H1 (cell line): ENCODE data around the gene TGM4. TPM values are rescaled to one million over a fixed set of nuclear protein-coding genes. Genes with fewer than 3 reads are reported as not detected.

Source experiments
- CTCF ChIA-PET: fragments of 300-600 bp; sonication (Branson Sonifier 250); formaldehyde crosslinking; loops from one replicate; lab custom pipeline; 2021; ENCODE audit not compliant: partially characterized antibody; lab: Charles Lee
- POLR2A ChIA-PET: fragments of 300-600 bp; sonication (Branson Sonifier 250); formaldehyde crosslinking; loops from one replicate; lab custom pipeline; 2021; ENCODE audit warnings: inconsistent platforms; ENCODE audit not compliant: partially characterized antibody; lab: Charles Lee
- DNase-seq, 2 experiments: peaks; one replicate each; pipeline versions ENCODE4 v3.0.0 to v3.0.0-alpha.2; 2010 to 2022; ENCODE audit warnings: low spot score in 2 of 2, low read depth in 1 of 2, mixed read lengths in 1 of 2
- FAIRE-seq: peaks from 2 replicates; lab custom pipeline; 2011; peaks lifted over from hg19 to GRCh38; lab: Jason Lieb, UNC
- H2AFZ ChIP-seq: 2 replicates; pipeline ENCODE4 v1.8.1; 2012; ENCODE audit warnings: low read length, inconsistent platforms
- H2AK5ac ChIP-seq: 2 replicates; pipeline ENCODE4 v1.6.1; 2013; ENCODE audit warnings: low read depth, low read length
- H2BK120ac ChIP-seq: replicated peaks from 2 replicates; pipeline ENCODE3; 2013; ENCODE audit warnings: low read depth, low read length, inconsistent platforms
- H2BK12ac ChIP-seq: 2 replicates; pipeline ENCODE4 v1.6.1; 2013; ENCODE audit warnings: low read depth, low read length
- H2BK15ac ChIP-seq: 2 replicates; pipeline ENCODE4 v1.6.1; 2013; ENCODE audit warnings: low read length
- H2BK20ac ChIP-seq: 2 replicates; pipeline ENCODE4 v1.6.1; 2013; ENCODE audit warnings: low read length
- H2BK5ac ChIP-seq: 2 replicates; pipeline ENCODE4 v1.6.1; 2013; ENCODE audit warnings: low read depth, low read length
- H3K14ac ChIP-seq: 2 replicates; pipeline ENCODE4 v1.6.1; 2013; ENCODE audit warnings: inconsistent platforms; ENCODE audit not compliant: insufficient read length
- H3K18ac ChIP-seq: 2 replicates; pipeline ENCODE4 v1.6.1; 2013; ENCODE audit warnings: low read length; ENCODE audit errors: extremely low read depth
- H3K23ac ChIP-seq: 2 replicates; pipeline ENCODE4 v1.6.1; 2013; ENCODE audit warnings: inconsistent platforms; ENCODE audit not compliant: insufficient read length
- H3K23me2 ChIP-seq: 2 replicates; pipeline ENCODE4 v1.6.1; 2013; ENCODE audit warnings: low read depth, low read length
- H3K27ac ChIP-seq: 2 replicates; pipeline ENCODE4 v1.6.1; 2011; ENCODE audit warnings: low read depth, low read length, inconsistent platforms
- H3K27me3 ChIP-seq, 4 experiments: replicated peaks in 1 of 4; 1 replicate in 1 of 4; 2 replicates in 3 of 4; pipeline versions ENCODE4 v1.6.1 to v1.8.1; 2011 to 2013; ENCODE audit warnings: low read length in 3 of 4, mild to moderate bottlenecking in 3 of 4, inconsistent platforms in 2 of 4, mixed read lengths in 2 of 4, moderate library complexity in 1 of 4; ENCODE audit not compliant: control insufficient read depth in 3 of 4, insufficient read depth in 3 of 4; ENCODE audit errors: extremely low read depth in 1 of 4
- H3K36me3 ChIP-seq, 4 experiments: 2 replicates each; pipeline versions ENCODE4 v1.6.1 to v1.8.1; 2011 to 2013; ENCODE audit warnings: mild to moderate bottlenecking in 4 of 4, low read length in 3 of 4, moderate library complexity in 2 of 4, control low read depth in 1 of 4, inconsistent platforms in 1 of 4; ENCODE audit not compliant: insufficient read depth in 4 of 4, control insufficient read depth in 2 of 4
- H3K4ac ChIP-seq: replicated peaks from 2 replicates; pipeline ENCODE3; 2013; ENCODE audit warnings: low read length, low read depth, mixed read lengths, inconsistent platforms; ENCODE audit not compliant: insufficient read length
- H3K4me1 ChIP-seq, 4 experiments: replicated peaks in 1 of 4; 1 replicate in 1 of 4; 2 replicates in 3 of 4; pipeline versions ENCODE4 v1.6.1 to v1.8.1; 2011 to 2013; ENCODE audit warnings: low read length in 3 of 4, inconsistent platforms in 2 of 4, mixed read lengths in 1 of 4; ENCODE audit not compliant: insufficient read depth in 4 of 4, control insufficient read depth in 3 of 4
- H3K4me2 ChIP-seq, 2 experiments: 2 replicates each; pipeline versions ENCODE4 v1.6.1 to v1.8.1; 2011 to 2013; ENCODE audit warnings: low read depth in 2 of 2, low read length in 2 of 2, control low read depth in 1 of 2, inconsistent platforms in 1 of 2, mild to moderate bottlenecking in 1 of 2; ENCODE audit not compliant: insufficient read depth in 1 of 2
- H3K4me3 ChIP-seq, 4 experiments: fragments of 200-600, 300-600 bp in 1 of 4; sonication (generic), shearing (Covaris generic), sonication (Bioruptor Twin) in 1 of 4; 2 replicates each; pipeline versions ENCODE4 v1.5.1 to v1.8.1; 2011 to 2016; ENCODE audit warnings: low read length in 4 of 4, low read depth in 3 of 4, control low read depth in 2 of 4, inconsistent platforms in 2 of 4, mild to moderate bottlenecking in 2 of 4, mixed read lengths in 1 of 4, moderate library complexity in 1 of 4; ENCODE audit not compliant: insufficient read depth in 2 of 4; ENCODE audit errors: extremely low read depth in 1 of 4
- H3K56ac ChIP-seq: replicated peaks from 2 replicates; pipeline ENCODE3; 2013; ENCODE audit warnings: low read depth, mild to moderate bottlenecking, mixed read lengths, low read length, inconsistent platforms; ENCODE audit not compliant: insufficient read length
- H3K79me1 ChIP-seq: 2 replicates; pipeline ENCODE4 v1.6.1; 2013; ENCODE audit warnings: low read depth, low read length, control low read depth
- H3K79me2 ChIP-seq, 2 experiments: 2 replicates each; pipeline versions ENCODE4 v1.6.1 to v1.8.1; 2012 to 2013; ENCODE audit warnings: low read length in 2 of 2, mild to moderate bottlenecking in 2 of 2, inconsistent platforms in 1 of 2; ENCODE audit not compliant: insufficient read depth in 2 of 2, control insufficient read depth in 1 of 2
- H3K9ac ChIP-seq, 4 experiments: replicated peaks in 1 of 4; 1 replicate in 1 of 4; 2 replicates in 3 of 4; pipeline versions ENCODE4 v1.6.1 to v1.8.1; 2011 to 2013; ENCODE audit warnings: low read depth in 3 of 4, low read length in 3 of 4, control low read depth in 2 of 4, mild to moderate bottlenecking in 2 of 4, moderate library complexity in 2 of 4, inconsistent platforms in 1 of 4; ENCODE audit errors: extremely low read depth in 1 of 4
- H3K9me3 ChIP-seq, 2 experiments: 2 replicates each; pipeline versions ENCODE4 v1.6.1 to v1.8.1; 2012 to 2013; ENCODE audit warnings: mild to moderate bottlenecking in 2 of 2, moderate library complexity in 2 of 2, control low read depth in 1 of 2, inconsistent platforms in 1 of 2, low read depth in 1 of 2, low read length in 1 of 2, mixed read lengths in 1 of 2; ENCODE audit not compliant: insufficient read depth in 2 of 2
- H4K20me1 ChIP-seq, 2 experiments: replicated peaks in 1 of 2; 2 replicates each; pipeline versions ENCODE3 to v1.8.1; 2011 to 2013; ENCODE audit warnings: inconsistent platforms in 2 of 2, low read length in 2 of 2, mild to moderate bottlenecking in 1 of 2; ENCODE audit not compliant: insufficient read depth in 2 of 2, control insufficient read depth in 1 of 2
- H4K5ac ChIP-seq: 2 replicates; pipeline ENCODE4 v1.6.1; 2013; ENCODE audit warnings: low read length, low read depth, mixed read lengths, inconsistent platforms; ENCODE audit not compliant: insufficient read length
- H4K8ac ChIP-seq: 2 replicates; pipeline ENCODE4 v1.8.0; 2013; ENCODE audit warnings: mild to moderate bottlenecking, moderate library complexity, low read length, inconsistent platforms; ENCODE audit not compliant: insufficient read depth; ENCODE audit errors: extremely low read depth
- H4K91ac ChIP-seq: replicated peaks from 2 replicates; pipeline ENCODE3; 2013; ENCODE audit warnings: low read length, mixed read lengths, inconsistent platforms; ENCODE audit not compliant: insufficient read length
- BACH1 ChIP-seq: IDR thresholded peaks from 2 replicates; pipeline ENCODE4 v1.6.1; 2012; ENCODE audit warnings: low read length, improper control_type of control experiment
- EZH2 ChIP-seq: fragments of 200-600 bp; sonication (generic); IDR thresholded peaks from 2 replicates; pipeline ENCODE4 v1.7.1; 2012; ENCODE audit warnings: low read depth, mild to moderate bottlenecking, moderate library complexity, low read length, inconsistent platforms; ENCODE audit not compliant: severe bottlenecking
- HDAC2 ChIP-seq, 2 experiments: fragments of 300-600 bp in 1 of 2; sonication (generic) in 1 of 2; IDR thresholded peaks; 2 replicates each; pipeline ENCODE4 v1.6.1; 2011 to 2012; ENCODE audit warnings: low read depth in 2 of 2, low read length in 2 of 2, mild to moderate bottlenecking in 2 of 2, moderate library complexity in 2 of 2, borderline replicate concordance in 1 of 2, inconsistent platforms in 1 of 2
- KDM5A ChIP-seq: fragments of 200-600 bp; IDR thresholded peaks from 2 replicates; pipeline ENCODE4 v1.7.1; 2012; ENCODE audit warnings: mild to moderate bottlenecking, low read length, inconsistent platforms, mixed read lengths
- MAFK ChIP-seq: IDR thresholded peaks from 2 replicates; pipeline ENCODE4 v1.6.1; 2012; ENCODE audit warnings: low read depth, mild to moderate bottlenecking, improper control_type of control experiment, low read length
- PHF8 ChIP-seq: fragments of 200-600 bp; sonication (generic); conservative IDR thresholded peaks from 2 replicates; pipeline ENCODE4 v1.7.1; 2012; ENCODE audit warnings: low read depth, mild to moderate bottlenecking, inconsistent platforms, low read length, moderate library complexity
- RAD21 ChIP-seq, 2 experiments: IDR thresholded peaks in 1 of 2; conservative IDR thresholded peaks in 1 of 2; 2 replicates each; pipeline ENCODE4 v1.6.1; 2011; ENCODE audit warnings: low read depth in 2 of 2, low read length in 2 of 2, improper control_type of control experiment in 1 of 2, inconsistent platforms in 1 of 2, mild to moderate bottlenecking in 1 of 2, moderate library complexity in 1 of 2
- RFX5 ChIP-seq: IDR thresholded peaks from 2 replicates; pipeline ENCODE4 v1.6.1; 2011; ENCODE audit warnings: low read depth, low read length, improper control_type of control experiment, borderline replicate concordance
- RXRA ChIP-seq: IDR thresholded peaks from 2 replicates; pipeline ENCODE4 v1.6.1; 2011; ENCODE audit warnings: low read depth, mild to moderate bottlenecking, low read length, moderate library complexity; ENCODE audit not compliant: insufficient read depth
- SIN3A ChIP-seq, 2 experiments: IDR thresholded peaks in 1 of 2; conservative IDR thresholded peaks in 1 of 2; 2 replicates each; pipeline ENCODE4 v1.6.1; 2011 to 2012; ENCODE audit warnings: low read length in 2 of 2, improper control_type of control experiment in 1 of 2, low read depth in 1 of 2, mild to moderate bottlenecking in 1 of 2
- SIX5 ChIP-seq: IDR thresholded peaks from 2 replicates; pipeline ENCODE4 v1.6.1; 2011; ENCODE audit warnings: mild to moderate bottlenecking, low read depth, low read length
- TEAD4 ChIP-seq: IDR thresholded peaks from 2 replicates; pipeline ENCODE4 v1.6.1; 2012; ENCODE audit warnings: low read depth, low read length, inconsistent platforms, mixed read lengths
- WGBS, 2 experiments: shearing (Covaris generic) in 1 of 2; methylation state at CpG; one replicate each; pipeline versions ENCODE4 v1.1.6 to v1.1.7; 2013 to 2015; ENCODE audit warnings: low lambda C conversion rate in 2 of 2, mixed read lengths in 2 of 2, inconsistent platforms in 1 of 2, low coverage in 1 of 2, missing lambda C conversion rate in 1 of 2; ENCODE audit not compliant: insufficient replicate concordance in 2 of 2, insufficient coverage in 1 of 2, insufficient read length in 1 of 2; ENCODE audit errors: extremely low coverage in 1 of 2, missing lambda C conversion rate in 1 of 2; 5-methylcytosine and 5-hydroxymethylcytosine counted together
- polyA plus RNA-seq, 7 experiments: library from polyadenylated mRNA; depleted of rRNA in 3 of 7; stranded (reverse) in 5 of 7; unstranded in 2 of 7; fragments of >200 nt in 5 of 7; fragments of 200-250 nt in 2 of 7; gene quantifications; 1 replicate in 5 of 7; 2 replicates in 1 of 7; 4 replicates in 1 of 7; pipeline versions ENCODE4 v1.2.1 to v1.2.3, GENCODE V29; 2011 to 2013; ENCODE audit warnings: missing spikeins in 2 of 7, mixed read lengths in 2 of 7
- total RNA-seq: library from RNA; stranded (reverse); fragmentation: NEBNext Ultra II Directional; extraction: Animal tissue kit (Norgen Biotek cat#: 25700); gene quantifications from 2 replicates; pipeline ENCODE4 v1.2.1, GENCODE V29; 2021
- TF ChIP-seq, protein P1 (sequence below): IDR thresholded peaks from 2 replicates; pipeline ENCODE4 v1.6.1; 2012; ENCODE audit warnings: inconsistent platforms

The TGM4 gene
- total and polyA plus RNA-seq, 2 of the 8 experiments (the other 6 are each of a cell fraction or from before 2014, with no cell fraction given), result 0.02 TPM; not detected in 1

DNA sequence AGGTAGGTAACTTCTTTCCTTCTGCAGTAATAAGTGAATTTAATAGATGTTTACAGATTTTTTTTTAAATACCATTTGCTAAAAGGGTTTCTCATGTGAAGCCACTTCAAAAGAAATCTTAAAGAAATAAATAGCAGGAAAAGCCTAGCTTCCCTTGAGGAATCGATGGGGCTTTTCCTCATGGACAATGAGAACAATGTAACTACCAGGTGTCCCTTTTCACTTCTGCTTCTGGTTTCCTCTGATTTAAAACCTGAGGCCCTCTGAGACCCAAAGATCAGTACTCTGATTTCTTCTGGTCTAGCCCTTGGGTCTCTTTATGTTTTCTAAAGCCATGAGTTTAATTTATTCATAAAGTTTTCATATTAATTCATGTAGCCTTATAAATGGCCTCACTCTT lies 25.8 kb upstream of the TGM4 start:
- Histone ChIP-seq H3K36me3 (peaks cover 3 to 49% (median 24%) of the 10 kb centered on the region in 4 experiments; a peak in 7 of 8 replicates), H3K4ac (no peak overlapping the region), H3K23ac (no peak overlapping the region), H2BK12ac (no peak overlapping the region), H2BK20ac (no peak overlapping the region), H4K5ac (no peak overlapping the region), H3K18ac (no peak overlapping the region), H3K14ac (no peak overlapping the region), H3K4me2 (no peak overlapping the region), H3K4me1 (no peaks in the 10 kb centered on the region), H3K9me3 (no peaks in the 10 kb centered on the region), H4K8ac (no peak overlapping the region), H3K79me2 (no peaks in the 10 kb centered on the region), H3K56ac (no peak overlapping the region), H4K91ac (no peak overlapping the region), H2AK5ac (no peak overlapping the region), H2BK5ac (no peak overlapping the region), H3K27me3 (no peaks in the 10 kb centered on the region), H2AFZ (no peak overlapping the region), H3K23me2 (no peaks in the 10 kb centered on the region), H3K9ac (no peak overlapping the region), H2BK120ac (no peak overlapping the region), H3K79me1 (no peaks in the 10 kb centered on the region), H3K4me3 (no peak overlapping the region), H3K27ac (no peak overlapping the region), H4K20me1 (no peaks in the 10 kb centered on the region), H2BK15ac (no peak overlapping the region)
- WGBS, 2 experiments, result 100% methylated on average over 1 of the region's 1 CpG; no CpG with 5 or more reads in 1 of the 2 experiments
- FAIRE-seq, result no peak
- POLR2A ChIA-PET, result interaction anchor here (1.4 kb wide), 1 partner anchor 33 kb away, joined by 3 read pairs; no protein-coding TSS in a partner anchor
- CTCF ChIA-PET, result interaction anchor here (1.5 kb wide), 1 partner anchor 66 kb away, joined by 6 read pairs; no protein-coding TSS in a partner anchor
- DNase-seq, result no peak
- TF ChIP-seq, protein P1, sequence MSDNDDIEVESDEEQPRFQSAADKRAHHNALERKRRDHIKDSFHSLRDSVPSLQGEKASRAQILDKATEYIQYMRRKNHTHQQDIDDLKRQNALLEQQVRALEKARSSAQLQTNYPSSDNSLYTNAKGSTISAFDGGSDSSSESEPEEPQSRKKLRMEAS, result no peak
- no peak for TF ChIP-seq MAFK
- TF ChIP-seq BACH1, result no peak
- TF ChIP-seq RXRA, result no peak
- TF ChIP-seq PHF8, result no peak
- TF ChIP-seq SIN3A (conservative IDR thresholded peaks at IDR 0.05 in 1 of 2, IDR thresholded peaks at IDR 0.05 in 1 of 2; ENCODE audit: low read depth in 1 of 2, low read length in 2 of 2), result no peak
- TF ChIP-seq RFX5, result no peak
- no peak for TF ChIP-seq RAD21 (IDR thresholded peaks at IDR 0.05 in 1 of 2, conservative IDR thresholded peaks at IDR 0.05 in 1 of 2; ENCODE audit: low read depth in 2 of 2, low read length in 2 of 2)
- no peak for TF ChIP-seq HDAC2 (IDR thresholded peaks at IDR 0.05; ENCODE audit: borderline replicate concordance in 1 of 2, low read depth in 2 of 2, low read length in 2 of 2)
- TF ChIP-seq EZH2, result no peak
- no peak for TF ChIP-seq KDM5A
- no peak for TF ChIP-seq TEAD4
- no peak for TF ChIP-seq SIX5
